Hematopoietic multipotent progenitor cell treated with erythropoietin and hydrocortisone succinate and interleukin-3 and kit ligand, for 4 days (in vitro differentiated cells): Measurements from ENCODE around the gene SAP130.

ENCODE experiments used
- DNase-seq: peaks from one replicate; pipeline ENCODE4 v3.0.0-alpha.2; 2015

The SAP130 gene

DNA sequence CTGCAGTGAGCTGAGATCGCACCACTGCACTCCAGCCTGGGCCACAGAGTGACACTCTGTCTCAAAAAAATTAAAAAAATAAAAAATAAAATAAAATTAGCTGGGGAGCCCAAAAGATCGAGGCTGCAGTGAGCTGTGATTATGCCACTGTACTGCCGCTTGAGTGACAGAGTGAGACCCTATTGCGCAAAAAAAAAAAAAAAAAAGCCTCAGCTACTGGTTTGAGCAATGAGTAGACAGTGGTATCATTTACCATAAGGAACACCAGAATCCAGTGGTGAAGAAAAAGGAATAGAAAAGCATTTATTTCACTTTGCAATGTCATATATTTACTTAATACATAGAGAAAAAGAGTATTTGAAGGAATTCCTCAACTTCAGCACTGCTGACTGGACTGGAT lies 3.0 kb downstream of the SAP130 start:
- DNase-seq: peak; percentile 44

DNA sequence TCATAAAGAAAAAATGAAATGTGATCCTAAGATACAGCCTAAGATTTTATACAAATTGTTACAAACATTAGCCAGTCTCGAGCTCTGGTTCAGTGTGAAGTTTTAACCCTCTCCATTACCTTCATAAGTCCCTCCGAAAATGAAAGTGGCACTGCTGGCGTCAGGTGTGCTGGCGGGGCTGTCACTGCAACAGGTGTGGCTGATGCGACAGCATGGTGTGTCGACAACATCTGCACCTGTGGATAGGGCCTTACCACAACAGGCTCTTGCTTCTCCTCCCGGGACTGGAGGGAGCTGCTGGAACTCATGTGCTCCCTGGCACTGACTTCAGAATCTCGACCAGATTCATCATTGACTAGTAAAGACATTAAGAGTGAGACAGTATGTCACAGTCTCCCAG lies 10.3 kb downstream of the SAP130 start:
- DNase-seq: no peak

DNA sequence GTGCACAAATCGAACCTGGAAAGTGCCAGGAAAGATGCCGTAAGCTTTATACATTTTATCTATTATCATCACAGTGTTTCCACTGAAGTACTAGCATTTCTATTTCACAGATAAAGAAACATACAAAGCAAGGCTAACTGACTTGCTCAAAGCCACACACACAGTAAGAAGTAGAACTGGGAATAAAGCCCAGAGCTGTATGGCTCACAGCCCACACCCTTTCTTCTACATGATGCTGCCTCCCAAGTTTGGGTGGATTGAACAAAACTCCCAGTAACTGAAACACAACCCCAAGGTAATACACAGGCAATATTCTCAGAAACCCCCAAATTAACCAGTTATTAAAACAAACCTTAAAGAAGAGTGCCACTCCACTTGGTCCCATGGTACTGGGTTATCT lies 11.2 kb downstream of the SAP130 start:
- no peak for DNase-seq

DNA sequence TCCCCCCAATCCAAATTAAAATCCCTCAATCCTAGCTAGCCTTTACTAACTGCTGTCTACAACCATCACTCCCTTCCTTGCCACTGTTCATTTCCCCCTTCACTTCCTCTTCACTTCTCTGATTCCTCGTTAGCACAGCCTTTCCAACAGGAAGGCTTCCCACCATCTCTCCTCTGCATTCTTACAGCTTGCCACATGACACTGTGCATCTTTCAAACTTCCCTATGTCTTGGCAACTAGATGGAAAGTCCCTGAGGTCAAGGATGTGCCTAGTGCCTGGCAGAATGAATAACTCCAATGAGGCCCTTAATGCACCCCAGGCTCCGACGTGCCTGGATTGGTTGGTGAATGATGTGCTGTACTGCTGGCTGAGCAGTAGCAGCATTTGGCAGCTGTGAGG lies 15.2 kb downstream of the SAP130 start:
- DNase-seq: no peak

DNA sequence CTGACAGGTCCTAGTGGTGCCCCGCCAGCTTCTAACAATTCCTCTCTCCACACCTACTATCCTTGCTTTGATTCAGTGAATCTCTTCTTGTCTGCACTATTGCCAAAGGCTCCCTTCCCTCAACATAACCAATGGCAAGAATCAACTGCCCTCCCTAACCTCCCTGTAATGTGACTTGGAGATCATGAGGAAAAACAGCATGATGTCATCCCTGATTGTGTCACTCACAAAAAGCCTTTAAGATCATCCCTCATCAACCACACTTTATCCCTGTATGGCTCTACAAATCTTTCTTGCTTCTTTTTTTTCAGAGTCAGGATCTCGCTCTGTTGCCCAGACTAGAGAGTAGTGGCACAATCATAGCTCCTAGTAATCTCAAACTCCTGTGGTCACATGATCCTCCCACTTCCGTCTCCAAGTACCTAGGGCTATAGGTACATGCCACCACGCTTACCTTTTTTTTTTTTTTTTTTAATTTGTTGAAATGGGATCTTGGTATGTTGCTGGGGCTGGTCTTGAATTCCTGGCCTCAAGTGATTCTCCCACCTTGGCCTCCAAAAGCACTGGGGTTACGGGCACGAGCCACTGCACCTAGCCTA lies 19.7 kb downstream of the SAP130 start:
- no peak for DNase-seq

DNA sequence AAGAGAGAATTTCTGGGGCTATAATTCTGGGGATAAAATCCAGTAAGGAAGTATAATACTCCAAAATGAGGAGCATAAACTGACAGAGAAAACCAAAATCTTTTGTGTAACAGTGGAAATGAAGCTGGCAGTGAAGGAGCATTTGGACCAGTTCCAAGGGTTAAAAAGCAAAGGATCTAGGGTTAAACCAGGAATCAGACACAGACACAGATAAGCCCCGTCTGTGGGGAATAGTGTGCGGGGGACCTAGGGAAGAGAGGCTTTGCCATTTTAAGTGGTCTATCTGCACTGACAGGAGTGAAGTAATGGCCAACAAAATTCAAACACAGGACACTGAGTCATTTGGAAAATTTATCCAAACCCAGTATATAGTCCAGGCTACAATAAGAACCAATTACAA lies 23.4 kb downstream of the SAP130 start:
- DNase-seq: no peak

DNA sequence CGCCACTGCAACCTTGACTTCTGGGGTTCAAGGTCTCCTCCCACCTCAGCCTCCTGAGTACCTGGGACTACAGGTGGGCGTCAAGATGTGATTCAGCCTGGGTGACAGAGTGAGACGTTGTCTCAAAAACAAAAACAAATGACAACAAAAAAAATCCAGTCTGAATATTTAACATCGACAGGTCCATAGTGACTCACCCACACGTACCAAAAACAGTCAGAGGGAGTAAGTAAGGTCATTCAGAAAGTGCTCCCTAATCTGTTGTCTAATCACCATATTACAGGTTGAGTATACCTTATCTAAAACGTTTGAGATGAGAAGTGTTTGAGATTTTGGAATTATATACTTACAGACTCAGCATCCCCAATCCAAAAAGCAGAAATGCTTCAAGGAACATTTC lies 24.4 kb downstream of the SAP130 start:
- no peak for DNase-seq

DNA sequence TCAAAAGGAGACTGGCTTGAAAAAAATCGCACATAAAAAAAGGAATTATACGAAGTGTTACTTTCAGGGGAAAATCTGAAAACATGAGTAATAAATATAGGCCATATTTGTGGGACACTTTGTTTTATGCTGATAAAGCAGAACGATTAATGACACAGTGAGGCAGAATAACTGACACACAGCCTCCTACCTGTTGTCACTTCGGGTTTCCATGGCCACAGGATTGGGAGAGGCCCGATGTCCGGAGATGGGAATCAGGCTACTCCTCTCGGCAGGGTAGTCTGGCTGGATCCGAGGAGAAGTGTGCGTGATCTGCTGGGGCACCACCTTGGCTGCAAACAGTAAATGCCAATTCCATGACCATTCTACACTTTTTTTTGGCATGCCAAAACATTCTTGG lies 31.7 kb downstream of the SAP130 start:
- DNase-seq: no peak

DNA sequence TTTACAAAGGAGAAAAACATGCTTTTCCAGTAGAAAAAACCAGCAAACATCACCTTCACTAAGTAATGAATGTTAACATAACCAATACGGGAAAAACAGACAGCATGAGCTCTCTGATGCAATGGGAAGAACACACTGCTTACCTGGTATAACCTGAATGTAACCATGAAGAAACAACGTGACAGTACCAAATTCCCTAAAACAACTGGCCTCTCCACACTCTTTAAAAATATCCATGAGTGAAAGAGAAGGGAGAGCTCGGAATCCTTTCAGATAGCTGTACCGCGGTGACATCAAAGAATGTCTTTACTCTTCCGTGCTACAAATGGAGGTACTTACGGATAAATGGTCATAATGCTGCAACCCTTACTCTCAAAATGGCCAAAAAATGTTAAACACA lies 32.1 kb downstream of the SAP130 start:
- no peak for DNase-seq

DNA sequence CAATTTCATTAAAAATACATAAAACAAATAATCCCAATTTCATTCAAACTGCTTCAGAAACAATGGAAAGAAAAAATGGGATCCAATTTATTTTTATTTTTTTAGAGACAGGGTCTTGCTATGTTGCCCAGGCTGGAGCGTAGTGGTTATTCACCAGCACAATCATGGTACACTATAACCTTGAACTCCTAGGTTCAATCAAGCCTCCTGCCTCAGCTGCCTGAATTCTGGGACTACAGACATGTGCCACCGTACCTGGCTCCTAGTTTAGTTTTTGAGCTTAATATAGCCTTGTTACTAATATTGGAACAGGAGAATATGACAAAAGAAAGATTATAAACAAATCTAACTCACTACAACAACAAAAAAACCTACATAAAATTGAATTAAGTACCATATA lies 34.2 kb downstream of the SAP130 start:
- DNase-seq: no peak

DNA sequence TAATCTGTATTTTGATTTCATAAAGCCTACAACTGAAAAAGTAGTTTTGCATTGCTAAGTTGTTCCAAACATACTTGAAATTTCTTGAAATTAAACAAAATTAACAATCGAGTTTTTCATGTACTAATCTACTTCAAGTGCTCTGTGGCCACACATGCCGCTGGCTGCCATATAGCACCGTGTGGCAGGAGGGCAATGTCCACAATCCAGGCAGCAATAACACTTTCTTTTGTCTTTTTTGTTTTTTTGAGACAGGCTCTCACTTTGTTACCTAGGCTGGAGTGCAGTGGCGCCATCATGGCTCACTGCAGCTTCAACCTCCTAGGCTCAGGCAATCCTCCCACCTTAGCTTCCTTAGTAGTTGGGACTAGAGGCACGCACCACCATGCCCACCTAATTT lies 36.1 kb downstream of the SAP130 start:
- no peak for DNase-seq

DNA sequence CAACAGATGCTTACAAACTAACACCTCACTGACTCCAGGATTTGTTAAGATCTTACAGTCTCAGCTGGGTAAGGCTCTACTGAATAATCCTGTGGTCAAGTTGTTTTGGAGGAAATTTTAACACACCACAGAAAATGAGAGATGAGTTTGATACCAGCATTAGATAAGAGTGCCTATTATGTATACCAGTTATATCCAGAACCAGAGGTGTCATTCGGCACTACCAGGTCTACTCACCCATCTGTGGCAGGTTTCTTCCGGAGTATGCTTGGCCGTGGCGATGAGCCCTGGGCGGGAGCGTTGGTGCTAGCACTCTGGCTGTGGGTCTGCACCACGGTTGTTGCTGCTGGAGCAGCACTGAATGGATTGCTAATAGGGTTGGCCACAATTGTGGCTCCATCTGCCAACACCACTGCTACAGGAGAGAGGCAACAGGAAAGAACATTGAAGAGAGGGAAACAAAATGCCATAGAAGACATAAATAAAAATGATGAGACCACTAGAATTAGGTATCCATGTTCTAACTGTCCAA lies 41.2 kb downstream of the SAP130 start:
- DNase-seq: no peak

DNA sequence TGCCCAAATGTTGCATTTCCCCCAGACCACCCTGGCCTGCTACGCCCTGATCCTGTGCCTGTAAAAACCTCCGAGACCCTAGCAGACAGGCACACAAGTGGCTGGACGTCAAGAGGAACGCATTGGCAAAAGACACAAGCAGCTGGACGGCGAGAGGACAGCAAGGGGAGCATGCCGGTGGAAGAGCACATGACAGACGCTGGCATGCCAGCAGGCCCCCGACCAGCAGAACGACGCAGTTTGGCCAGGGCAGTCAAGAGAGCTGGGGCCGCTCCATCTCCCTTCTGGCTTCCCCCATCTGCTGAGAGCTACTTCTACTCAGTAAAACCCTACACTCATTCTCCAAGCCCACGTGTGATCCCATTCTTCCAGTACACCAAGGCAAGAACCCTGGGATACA lies 42.1 kb downstream of the SAP130 start:
- no peak for DNase-seq

DNA sequence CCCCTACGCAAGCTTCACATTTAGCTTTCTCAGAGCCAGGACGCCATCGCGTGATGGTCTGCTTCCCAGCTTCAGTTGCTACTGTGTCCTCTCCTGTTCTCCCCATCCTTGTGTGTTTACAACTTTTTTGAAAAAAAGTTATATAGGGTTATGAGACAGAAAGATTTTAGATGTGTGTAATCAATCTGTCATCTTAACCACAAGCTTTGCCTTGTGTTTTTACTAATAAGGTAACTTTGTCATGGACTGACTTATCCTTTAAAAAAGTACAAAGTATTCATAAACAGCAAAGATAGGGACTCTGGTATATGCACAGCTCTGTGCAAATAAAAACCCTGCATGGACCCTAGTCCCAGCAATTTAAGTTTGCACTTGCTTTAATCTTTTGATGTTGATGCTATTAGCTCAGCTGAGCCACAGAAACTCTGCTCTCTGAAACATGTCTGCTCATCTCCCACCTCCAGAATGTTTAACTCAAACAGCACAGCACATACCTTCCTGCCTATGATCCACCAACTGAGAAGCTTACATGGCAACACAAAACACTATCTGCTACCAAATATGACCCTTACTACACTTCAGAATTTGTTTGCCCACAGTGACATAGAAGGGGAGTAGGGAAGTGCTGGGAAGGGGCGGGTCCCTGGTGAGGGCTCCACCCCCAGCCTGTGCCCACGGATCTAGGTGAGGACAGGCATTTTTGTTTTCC lies 42.7 kb downstream of the SAP130 start:
- DNase-seq: no peak

DNA sequence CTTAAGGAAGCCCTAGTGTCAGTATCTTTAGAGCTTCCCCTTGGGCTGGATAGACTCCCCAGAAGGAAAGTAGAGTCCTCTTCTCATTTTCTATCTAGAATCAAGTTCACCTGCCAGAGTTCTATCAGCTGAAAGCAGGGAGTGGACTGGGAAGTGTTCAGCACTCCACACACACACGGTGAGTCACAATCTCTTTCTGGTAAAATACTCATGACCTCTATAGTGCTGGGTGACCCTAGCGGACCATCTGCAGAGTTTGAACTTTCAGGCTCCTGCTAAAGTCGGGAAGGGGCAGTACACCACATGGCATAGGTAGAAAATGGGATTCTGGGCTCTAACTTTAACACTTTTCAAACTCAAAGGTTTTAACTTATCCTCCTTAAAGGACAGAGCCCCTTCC lies 43.3 kb downstream of the SAP130 start:
- DNase-seq: no peak

DNA sequence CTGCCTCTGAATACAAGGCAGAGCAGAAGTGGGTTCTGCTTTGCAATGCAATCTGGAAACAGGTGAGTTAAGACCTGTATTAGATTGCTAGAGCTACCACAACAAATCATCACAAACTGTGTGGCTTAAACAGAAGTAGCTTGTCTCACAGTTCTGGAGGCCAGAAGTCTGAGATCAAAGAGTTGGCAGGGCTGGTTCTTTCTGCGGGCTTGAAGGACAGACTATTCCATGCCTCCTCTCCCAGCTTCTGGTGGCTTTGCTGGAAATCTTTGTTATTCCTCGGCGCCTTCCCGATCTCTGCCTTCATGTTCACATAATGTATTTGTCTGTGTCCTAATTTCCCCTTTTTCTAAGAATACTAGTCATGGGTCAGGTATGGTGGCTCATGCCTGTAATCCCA lies 58.4 kb downstream of the SAP130 start:
- no peak for DNase-seq

DNA sequence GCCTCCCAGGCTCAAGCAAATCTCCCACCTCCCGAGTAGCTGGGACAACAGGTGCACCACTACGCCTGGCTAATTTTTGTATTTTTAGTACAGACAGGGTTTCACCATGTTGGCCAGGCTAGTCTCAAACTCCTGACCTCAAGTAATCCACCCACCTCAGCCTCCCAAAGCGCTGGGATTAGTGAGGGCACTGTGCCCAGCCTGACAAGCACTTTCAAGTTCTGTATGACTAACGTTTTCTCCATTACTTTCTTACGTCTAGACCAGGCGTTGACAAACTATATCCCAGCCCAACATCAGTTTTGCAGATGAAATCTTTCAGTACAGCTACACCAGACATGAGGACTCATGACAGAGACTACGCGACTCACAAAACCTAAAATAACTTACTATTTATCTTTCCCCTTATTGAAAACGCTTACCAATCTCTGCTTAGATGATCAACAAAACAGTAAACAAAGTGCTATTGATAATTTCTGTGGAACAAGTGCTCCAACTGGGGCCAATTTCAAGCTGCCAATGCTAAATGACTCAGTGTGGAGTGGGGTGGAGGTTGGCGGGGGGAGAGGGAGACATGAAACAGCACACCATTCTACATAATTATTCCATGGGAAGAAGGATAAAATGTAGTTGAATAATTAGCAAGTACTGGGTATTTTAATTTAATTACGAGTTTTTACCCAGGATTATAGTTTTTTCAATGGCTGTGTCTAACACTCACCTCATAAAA lies 59.1 kb downstream of the SAP130 start:
- DNase-seq: no peak

DNA sequence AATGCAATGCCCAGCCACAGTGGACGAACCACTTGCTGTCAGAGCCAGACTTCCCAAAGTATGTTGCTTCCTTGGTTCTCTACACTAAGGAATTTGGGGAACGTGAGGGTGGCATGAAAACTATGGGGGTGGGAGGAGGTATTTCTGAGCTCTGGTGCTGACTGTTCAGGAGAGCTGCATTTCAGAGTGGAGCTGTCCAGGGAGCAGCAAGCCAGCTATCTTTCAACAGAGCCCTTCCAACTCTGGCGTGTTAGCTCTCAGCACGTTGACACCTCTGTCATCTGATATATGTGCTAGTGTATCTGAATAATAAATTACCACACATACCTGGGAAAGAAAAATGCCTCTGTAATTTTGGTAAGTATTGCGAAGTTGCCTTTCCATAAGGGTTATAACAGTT lies 66.1 kb downstream of the SAP130 start:
- no peak for DNase-seq

DNA sequence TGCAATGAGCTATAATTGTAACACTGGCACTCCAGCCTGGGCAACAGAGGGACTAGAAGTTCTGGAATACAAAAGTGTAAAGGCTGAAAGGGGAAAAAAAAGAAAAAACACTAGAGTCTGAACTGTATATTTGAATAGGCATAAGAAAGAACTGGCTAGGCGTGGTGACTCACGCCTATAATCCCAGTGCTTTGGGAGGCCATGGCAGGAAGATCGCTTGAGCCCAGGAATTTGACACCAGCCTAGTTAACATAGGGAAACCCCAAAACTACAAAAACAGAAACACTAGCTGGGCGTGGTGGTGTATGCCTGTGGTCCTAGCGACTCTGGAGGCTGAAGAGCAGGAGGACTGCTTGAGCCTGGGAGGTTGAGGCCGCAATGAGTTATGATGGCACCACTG lies 70.6 kb downstream of the SAP130 start:
- DNase-seq: no peak

DNA sequence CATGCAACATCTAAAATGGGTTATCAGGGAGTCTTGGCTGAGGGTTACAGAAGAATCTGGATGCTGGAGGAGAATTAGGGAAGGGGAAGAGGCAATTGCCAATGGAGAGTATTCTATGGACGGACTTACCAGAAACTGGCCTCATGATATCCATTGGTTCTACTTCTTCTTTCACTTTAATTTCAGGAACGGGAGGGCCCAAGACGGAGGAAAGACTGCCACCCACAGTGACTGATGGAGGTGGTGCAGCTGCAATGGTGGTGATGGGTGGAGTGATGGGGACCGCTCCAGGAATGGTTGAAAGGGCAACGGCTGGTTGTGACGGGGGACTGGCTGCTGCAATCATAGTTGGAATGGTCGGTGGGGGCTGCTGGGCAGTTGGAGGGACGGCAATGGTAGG lies 73.0 kb downstream of the SAP130 start:
- DNase-seq: no peak

DNA sequence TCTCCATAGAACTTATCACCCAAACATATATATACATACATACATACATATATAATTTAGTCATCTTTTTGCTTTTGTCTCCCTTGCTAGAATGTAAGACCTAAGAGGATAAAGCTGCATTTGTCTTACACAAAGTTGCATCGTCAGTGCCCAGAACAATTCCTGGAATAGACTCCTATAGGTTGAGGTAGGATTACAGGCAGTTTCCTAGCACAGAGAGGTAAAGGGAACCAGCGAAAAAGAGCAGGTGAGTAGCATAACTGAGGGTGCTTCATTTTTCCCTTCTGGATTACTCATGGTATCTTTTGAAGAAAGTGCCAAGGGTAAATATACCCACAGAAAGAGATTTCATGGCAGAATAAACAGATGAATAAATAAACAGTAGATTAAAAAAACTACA lies 74.0 kb downstream of the SAP130 start:
- DNase-seq: no peak

DNA sequence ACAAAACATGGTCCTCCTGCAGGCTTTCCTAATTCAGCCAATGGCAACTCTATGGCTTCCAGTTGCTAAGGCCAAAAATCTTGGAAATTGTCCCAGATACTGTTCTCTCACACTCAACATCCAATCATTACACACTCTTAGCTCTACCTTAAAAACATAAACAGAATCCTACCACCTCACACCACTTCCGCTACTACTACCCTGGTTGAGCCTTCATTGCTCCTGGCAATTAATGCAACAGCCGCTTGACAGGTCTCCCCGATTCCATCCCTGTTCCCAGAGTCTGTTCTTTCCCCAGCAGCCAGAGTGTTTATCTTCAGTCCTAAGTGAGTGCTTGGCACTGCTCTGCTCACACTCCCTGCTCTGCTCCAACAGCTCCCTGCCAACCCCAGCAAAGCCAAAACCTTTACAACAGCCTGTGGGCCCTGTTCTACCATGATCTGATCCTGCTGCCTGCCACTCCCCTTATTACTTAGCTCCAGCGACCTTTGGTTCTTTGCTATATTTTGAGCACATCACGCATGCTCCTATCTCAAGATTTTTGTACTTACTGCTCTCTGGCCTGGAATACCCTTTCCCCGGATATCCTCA lies 74.6 kb downstream of the SAP130 start:
- no peak for DNase-seq

DNA sequence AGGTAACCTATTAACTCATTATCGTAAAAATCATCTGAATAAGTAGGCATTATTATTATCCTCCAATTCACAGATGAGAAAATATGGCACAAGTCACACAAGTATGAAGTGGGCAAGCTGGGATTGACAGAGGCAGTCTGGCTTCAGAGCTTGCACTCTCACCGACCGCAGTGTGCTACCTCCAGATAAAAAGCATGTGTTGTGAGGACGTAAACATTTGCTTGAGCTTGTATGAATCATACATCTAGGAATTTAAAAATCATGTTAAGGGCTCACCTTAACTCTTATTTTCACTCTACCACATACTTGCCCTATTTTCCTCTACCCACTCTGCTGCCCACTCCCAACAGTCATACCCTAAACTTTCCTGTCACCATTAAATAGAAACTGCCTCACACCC lies 76.8 kb downstream of the SAP130 start:
- DNase-seq: no peak

DNA sequence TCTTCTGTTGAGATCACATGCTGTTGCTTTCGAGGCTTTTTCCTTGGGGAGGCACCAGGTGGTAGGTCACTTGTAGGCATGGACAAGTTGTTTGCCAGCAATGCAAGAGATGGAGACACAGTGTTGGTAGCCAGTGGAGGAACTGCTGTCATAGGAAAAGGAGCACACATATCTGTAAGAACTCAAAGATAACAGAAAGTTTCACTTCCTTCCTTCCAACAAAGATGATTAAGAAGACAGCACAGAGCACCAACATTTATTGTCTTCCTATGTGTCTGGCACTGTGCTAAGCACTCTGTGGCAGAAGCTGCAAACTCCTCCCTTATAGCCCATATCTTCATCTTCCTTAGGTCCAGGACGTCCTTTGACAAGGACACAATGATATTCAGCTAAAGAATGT lies 77.6 kb downstream of the SAP130 start:
- DNase-seq: no peak
